B cell (primary cell): ENCODE results near the gene NIPSNAP2. TPM values are rescaled to one million over a fixed set of nuclear protein-coding genes. Genes with fewer than 3 reads are reported as not detected.
"Not testable (repeated sequence)": the region's sequence is repeated elsewhere in the genome, so short reads cannot be mapped to it uniquely, and the experiment has no call there.

Experiments
- ATAC-seq: fragments of 200-7000 bp; cut with Tn5 transposase; one replicate; pipeline ENCODE4 v1.10.0; 2021; ENCODE audit warnings: low read depth, mild to moderate bottlenecking, moderate number of reproducible peaks, moderate library complexity
- CTCF ChIA-PET: fragments of 350-600 bp; sonication (Branson Sonifier 250); formaldehyde crosslinking; loops from one replicate; lab custom pipeline; 2021; ENCODE audit warnings: antibody characterized with exemption, inconsistent platforms; lab: Charles Lee
- POLR2A ChIA-PET: fragments of 350-600 bp; sonication (Branson Sonifier 250); formaldehyde crosslinking; loops from one replicate; lab custom pipeline; 2021; ENCODE audit warnings: antibody characterized with exemption; lab: Charles Lee
- DNase-seq: peaks from one replicate; pipeline ENCODE4 v3.0.0; 2013
- H2AFZ ChIP-seq: 2 replicates; pipeline ENCODE4 v1.6.1; 2012; ENCODE audit warnings: mild to moderate bottlenecking, low read depth, low read length; ENCODE audit not compliant: insufficient read depth, poor library complexity, severe bottlenecking
- H3K27ac ChIP-seq, 2 donors: 1 replicate in 1 of 2; 2 replicates in 1 of 2; pipeline ENCODE4 v1.5.1; 2012 to 2013; ENCODE audit warnings: low read length in 2 of 2, mild to moderate bottlenecking in 2 of 2, moderate library complexity in 1 of 2
- H3K27me3 ChIP-seq, 4 experiments: fragments of 200-600 bp in 1 of 4; sonication (generic) in 1 of 4; replicated peaks in 1 of 4; 1 replicate in 2 of 4; 2 replicates in 2 of 4; pipeline versions ENCODE4 v1.6.1 to v1.7.0; 2013 to 2016; ENCODE audit warnings: low read length in 3 of 4, mild to moderate bottlenecking in 2 of 4, mixed read lengths in 1 of 4, moderate library complexity in 1 of 4; ENCODE audit not compliant: insufficient read depth in 4 of 4, control insufficient read depth in 3 of 4; ENCODE audit errors: control extremely low read depth in 1 of 4
- H3K36me3 ChIP-seq, 2 experiments: replicated peaks in 1 of 2; 1 replicate in 1 of 2; 2 replicates in 1 of 2; pipeline versions ENCODE4 v1.6.1 to v1.7.1; 2013; ENCODE audit warnings: low read length in 1 of 2; ENCODE audit not compliant: insufficient read depth in 2 of 2, control insufficient read depth in 1 of 2; ENCODE audit errors: control extremely low read depth in 1 of 2, extremely low read depth in 1 of 2
- H3K4me1 ChIP-seq, 2 donors: fragments of 200-600 bp in 1 of 2; sonication (generic) in 1 of 2; 1 replicate in 1 of 2; 2 replicates in 1 of 2; pipeline versions ENCODE4 v1.5.1 to v1.6.1; 2013 to 2017; ENCODE audit warnings: low read length in 2 of 2; ENCODE audit not compliant: control insufficient read depth in 2 of 2, insufficient read depth in 2 of 2
- H3K4me2 ChIP-seq: replicated peaks from 2 replicates; pipeline ENCODE3; 2012; ENCODE audit warnings: mild to moderate bottlenecking, low read depth, low read length; ENCODE audit not compliant: poor library complexity, severe bottlenecking
- H3K4me3 ChIP-seq, 5 experiments: fragments of 200-600 bp in 1 of 5; sonication (generic) in 1 of 5; 1 replicate in 3 of 5; 2 replicates in 2 of 5; pipeline versions ENCODE4 v1.5.1 to v1.7.0; 2011 to 2016; ENCODE audit warnings: low read length in 4 of 5, mild to moderate bottlenecking in 4 of 5, low read depth in 2 of 5, control low read depth in 1 of 5, moderate library complexity in 1 of 5; ENCODE audit not compliant: insufficient read depth in 1 of 5; ENCODE audit errors: control extremely low read depth in 1 of 5, extremely low read depth in 1 of 5
- H3K79me2 ChIP-seq: fragments of 200-600 bp; sonication (generic); one replicate; pipeline ENCODE4 v1.6.0; 2016; ENCODE audit warnings: low read length; ENCODE audit not compliant: control insufficient read depth, insufficient read depth
- H3K9ac ChIP-seq: fragments of 200-600 bp; sonication (generic); 2 replicates; pipeline ENCODE4 v1.6.1; 2017; ENCODE audit warnings: mild to moderate bottlenecking, low read length, moderate library complexity
- H3K9me3 ChIP-seq, 3 donors: one replicate each; pipeline versions ENCODE4 v1.6.1 to v1.7.1; 2013; ENCODE audit warnings: low read length in 2 of 3; ENCODE audit not compliant: control insufficient read depth in 2 of 3, insufficient read depth in 1 of 3; ENCODE audit errors: control extremely low read depth in 1 of 3
- H4K20me1 ChIP-seq: 2 replicates; pipeline ENCODE4 v1.6.0; 2012; ENCODE audit warnings: mild to moderate bottlenecking, low read length; ENCODE audit not compliant: insufficient read depth, control insufficient read depth, poor library complexity, severe bottlenecking
- H3K27ac Mint-ChIP-seq: one replicate; pipeline ENCODE4 v1.8.0; 2021; ENCODE audit warnings: mixed read lengths
- H3K27me3 Mint-ChIP-seq: one replicate; pipeline ENCODE4 v1.8.0; 2021; ENCODE audit warnings: mixed read lengths
- H3K4me1 Mint-ChIP-seq: one replicate; pipeline ENCODE4 v1.8.0; 2021; ENCODE audit warnings: mixed read lengths
- H3K4me3 Mint-ChIP-seq: one replicate; pipeline ENCODE4 v1.8.0; 2021; ENCODE audit warnings: mixed read lengths
- H3K9me3 Mint-ChIP-seq: one replicate; pipeline ENCODE4 v1.8.0; 2022; ENCODE audit warnings: mixed read lengths; ENCODE audit not compliant: insufficient read depth
- EZH2 ChIP-seq: IDR thresholded peaks from 2 replicates; pipeline ENCODE4 v1.6.1; 2012; ENCODE audit warnings: borderline replicate concordance, low read depth, mild to moderate bottlenecking, moderate library complexity, low read length; ENCODE audit not compliant: insufficient read depth, poor library complexity, severe bottlenecking
- WGBS: methylation state at CpG from one replicate; pipeline ENCODE4 v1.1.5; 2013; ENCODE audit warnings: missing lambda C conversion rate; ENCODE audit not compliant: insufficient coverage; 5-methylcytosine and 5-hydroxymethylcytosine counted together
- intact Hi-C: fragments of 100-400 bp; cut with micrococcal nuclease; formaldehyde crosslinking; loops from one replicate; pipeline ENCODE4 v1.10.0; 2022
- polyA plus RNA-seq: library from polyadenylated mRNA; depleted of rRNA; stranded (reverse); fragments of >200 nt; gene quantifications from 2 replicates; pipeline ENCODE4 v1.2.3, GENCODE V29; 2012
- total RNA-seq, 2 donors: library from RNA; stranded (reverse); fragments of 120-200 nt in 1 of 2; gene quantifications; 1 replicate in 1 of 2; 2 replicates in 1 of 2; pipeline versions ENCODE4 v1.2.3 to v1.2.4, GENCODE V29; 2013 to 2022
- TF ChIP-seq, protein P1 (sequence below): fragments of 200-600 bp; IDR thresholded peaks from one replicate; pipeline ENCODE4 v1.8.0; 2022; ENCODE audit warnings: antibody characterized with exemption, mild to moderate bottlenecking

NIPSNAP2 gene
- total and polyA plus RNA-seq, 2 donors (not counting 1 experiment from before 2014, with no cell fraction given), result 19.6 to 40.4 TPM

- Histone ChIP-seq H3K9ac (peak overlapping the region; percentile 71), H3K79me2 (no peaks in the 10 kb centered on the region), H3K4me3 (peak overlapping the region; percentile 50 to 77 (median 70)), H3K36me3 (no peaks in the 10 kb centered on the region), H3K4me1 (peaks cover 3 to 8% of the 10 kb centered on the region in 2 donors), H4K20me1 (no peaks in the 10 kb centered on the region), H2AFZ (peak overlapping the region; percentile 91), H3K27me3 (no peaks in the 10 kb centered on the region), H3K4me2 (peak overlapping the region; percentile 83), H3K9me3 (no peaks in the 10 kb centered on the region), H3K27ac (peak overlapping the region in 1 of 2 donors; percentile 23)
- ChIA-PET CTCF (interaction anchor here (0.8 to 2.2 kb wide), 4 partner anchors 29 to 41 kb away, joined by 3 to 8 read pairs (median 4); no protein-coding TSS in a partner anchor), POLR2A (interaction anchor here (0.5 to 1.3 kb wide), 2 partner anchors 30 to 31 kb away, joined by 3 to 4 read pairs; partner anchors contain the start of gene SUMF2)
- Mint-ChIP-seq H3K27me3 (no peaks in the 10 kb centered on the region), H3K4me3 (peak overlapping the region; percentile 84), H3K27ac (peak overlapping the region; percentile 8), H3K9me3 (no peaks in the 10 kb centered on the region), H3K4me1 (peaks cover 6% of the 10 kb centered on the region)
- intact Hi-C loops, result loop anchor here (1.0 kb wide), 3 partner anchors 17 to 83 kb away; partner anchors contain the start of genes CCT6A, MRPS17, PSPH and SUMF2
- DNase-seq (peak; percentile 74), ATAC-seq (peak; percentile 99)
- 1% methylated on average over 23 of the region's 27 CpGs for WGBS
- no peak for TF ChIP-seq EZH2
- TF ChIP-seq, protein P1, sequence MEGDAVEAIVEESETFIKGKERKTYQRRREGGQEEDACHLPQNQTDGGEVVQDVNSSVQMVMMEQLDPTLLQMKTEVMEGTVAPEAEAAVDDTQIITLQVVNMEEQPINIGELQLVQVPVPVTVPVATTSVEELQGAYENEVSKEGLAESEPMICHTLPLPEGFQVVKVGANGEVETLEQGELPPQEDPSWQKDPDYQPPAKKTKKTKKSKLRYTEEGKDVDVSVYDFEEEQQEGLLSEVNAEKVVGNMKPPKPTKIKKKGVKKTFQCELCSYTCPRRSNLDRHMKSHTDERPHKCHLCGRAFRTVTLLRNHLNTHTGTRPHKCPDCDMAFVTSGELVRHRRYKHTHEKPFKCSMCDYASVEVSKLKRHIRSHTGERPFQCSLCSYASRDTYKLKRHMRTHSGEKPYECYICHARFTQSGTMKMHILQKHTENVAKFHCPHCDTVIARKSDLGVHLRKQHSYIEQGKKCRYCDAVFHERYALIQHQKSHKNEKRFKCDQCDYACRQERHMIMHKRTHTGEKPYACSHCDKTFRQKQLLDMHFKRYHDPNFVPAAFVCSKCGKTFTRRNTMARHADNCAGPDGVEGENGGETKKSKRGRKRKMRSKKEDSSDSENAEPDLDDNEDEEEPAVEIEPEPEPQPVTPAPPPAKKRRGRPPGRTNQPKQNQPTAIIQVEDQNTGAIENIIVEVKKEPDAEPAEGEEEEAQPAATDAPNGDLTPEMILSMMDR, result peak; percentile 29
These were observed 69.5 kb downstream of the NIPSNAP2 start for GRCh38 chr7:56033671-56034432.

GRCh38 chr7:56040730-56041129 is 76.3 kb downstream of the NIPSNAP2 start:
- DNase-seq, result no peak
- no peaks in the 10 kb centered on the region for H3K79me2 ChIP-seq
- Mint-ChIP-seq H3K27me3 (no peaks in the 10 kb centered on the region), H3K9me3 (no peaks in the 10 kb centered on the region), H3K27ac (no peak overlapping the region), H3K4me1 (no peaks in the 10 kb centered on the region), H3K4me3 (no peak overlapping the region)
- WGBS, result 96% methylated on average over 3 of the region's 3 CpGs
- H3K4me1 ChIP-seq, result no peaks in the 10 kb centered on the region
- TF ChIP-seq, protein P1, result no peak
- TF ChIP-seq EZH2, result no peak
- H3K27ac ChIP-seq, result no peak overlapping the region
- H3K9ac ChIP-seq, result no peak overlapping the region
- no peaks in the 10 kb centered on the region for H3K36me3 ChIP-seq
- no peaks in the 10 kb centered on the region for H4K20me1 ChIP-seq
- ChIA-PET POLR2A (no interaction called here), CTCF (no interaction called here)
- no peak for ATAC-seq
- H3K27me3 ChIP-seq, result no peaks in the 10 kb centered on the region
- intact Hi-C loops, result no loop called here
- no peak overlapping the region for H2AFZ ChIP-seq
- no peak overlapping the region for H3K4me2 ChIP-seq
- no peaks in the 10 kb centered on the region for H3K9me3 ChIP-seq
- H3K4me3 ChIP-seq, result no peak overlapping the region

- H3K9me3 ChIP-seq, H3K4me3 Mint-ChIP-seq, H3K4me3 ChIP-seq, H3K4me1 Mint-ChIP-seq, H3K27ac ChIP-seq, H3K4me1 ChIP-seq, ATAC-seq, H3K4me2 ChIP-seq, H3K9me3 Mint-ChIP-seq, H3K27ac Mint-ChIP-seq, H3K27me3 Mint-ChIP-seq, H3K79me2 ChIP-seq, intact Hi-C loops, H3K9ac ChIP-seq, DNase-seq, H3K36me3 ChIP-seq, CTCF ChIA-PET, POLR2A ChIA-PET, H4K20me1 ChIP-seq, H2AFZ ChIP-seq, H3K27me3 ChIP-seq: not testable (repeated sequence)
- 88% methylated on average over 1 of the region's 2 CpGs for WGBS
These were observed 81.4 kb downstream of the NIPSNAP2 start for GRCh38 chr7:56045758-56046157.
